Activated CD8-positive, alpha-beta T cell treated with anti-CD3 and anti-CD28 coated beads, Interleukin-2, amount 10 ng/mL, durations not matched to agents 7 days and 5 days (primary cell): ENCODE results near the gene RAPGEF1. TPM values are rescaled to one million over a fixed set of nuclear protein-coding genes. Genes with fewer than 3 reads are reported as not detected.
A peak's percentile ranks its signal among the peaks of the same experiment; 100 is the strongest.

Experiments used
- ATAC-seq: fragments of 150-1000 bp; cut with Tn5 transposase; one replicate; pipeline ENCODE4 v1.10.0; 2021; ENCODE audit warnings: moderate library complexity
- CTCF ChIA-PET: fragments of 350-600 bp; sonication (Branson Sonifier 250); formaldehyde crosslinking; loops from one replicate; lab custom pipeline; 2021; ENCODE audit warnings: antibody characterized with exemption; lab: Charles Lee
- POLR2A ChIA-PET: fragments of 350-600 bp; sonication (Branson Sonifier 250); formaldehyde crosslinking; loops from one replicate; lab custom pipeline; 2021; ENCODE audit warnings: antibody characterized with exemption; lab: Charles Lee
- DNase-seq: peaks from one replicate; pipeline ENCODE4 v3.0.0-alpha.2; 2020
- H3K27ac Mint-ChIP-seq: one replicate; pipeline ENCODE4 v1.8.0; 2021; ENCODE audit warnings: mild to moderate bottlenecking, mixed read lengths
- H3K27me3 Mint-ChIP-seq: one replicate; pipeline ENCODE4 v1.8.0; 2021; ENCODE audit warnings: low read depth, mixed read lengths
- H3K36me3 Mint-ChIP-seq: one replicate; pipeline ENCODE4 v1.8.0; 2021; ENCODE audit warnings: low read depth, mixed read lengths
- H3K4me1 Mint-ChIP-seq: one replicate; pipeline ENCODE4 v1.8.0; 2021; ENCODE audit warnings: low read depth, mixed read lengths
- H3K4me3 Mint-ChIP-seq: one replicate; pipeline ENCODE4 v1.8.0; 2021; ENCODE audit warnings: mild to moderate bottlenecking, mixed read lengths
- H3K9me3 Mint-ChIP-seq: one replicate; pipeline ENCODE4 v1.8.0; 2022; ENCODE audit warnings: mixed read lengths; ENCODE audit not compliant: insufficient read depth
- total RNA-seq, 2 experiments: library from RNA; stranded (reverse); gene quantifications; one replicate each; pipeline ENCODE4 v1.2.3, GENCODE V29; 2021

Gene RAPGEF1
- total RNA-seq, 2 experiments from 2014 or later, result 128 TPM

DNA sequence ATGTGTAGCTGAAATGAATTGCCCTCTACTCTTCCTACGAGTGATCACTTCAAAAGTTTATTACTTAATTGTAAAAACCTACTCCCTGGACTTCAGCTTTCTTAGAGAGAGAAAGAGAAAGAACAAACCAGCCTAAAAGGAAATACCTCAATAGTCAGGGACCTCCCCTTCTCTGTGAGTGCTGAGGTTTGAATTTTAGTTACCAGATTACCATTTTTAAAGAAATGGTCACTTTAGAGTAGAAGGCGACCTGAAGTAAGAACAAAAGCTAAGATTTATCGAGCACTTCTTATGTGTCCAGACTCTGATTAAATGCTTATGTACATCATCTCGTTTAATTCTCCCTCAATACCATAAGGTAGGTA is 11.3 kb downstream of the RAPGEF1 start:
- ATAC-seq, result peak; percentile 31
- POLR2A ChIA-PET, result interaction anchor here (1.0 to 3.6 kb wide), 10 partner anchors 9 to 100 kb away, joined by 4 to 37 read pairs (median 10); partner anchors contain the start of gene RAPGEF1
- no peaks in the 10 kb centered on the region for H3K27me3 Mint-ChIP-seq

GRCh38 chr9:131727795-131728545 is 11.9 kb downstream of the RAPGEF1 start:
- Mint-ChIP-seq H3K9me3 (no peaks in the 10 kb centered on the region), H3K4me1 (peaks cover 93% of the 10 kb centered on the region), H3K27ac (peak overlapping the region; percentile 95), H3K36me3 (peaks cover 38% of the 10 kb centered on the region), H3K4me3 (peak overlapping the region; percentile 61), H3K27me3 (no peaks in the 10 kb centered on the region)
- ATAC-seq (peak; percentile 3), DNase-seq (peak; percentile 42)
- ChIA-PET POLR2A (interaction anchor here (0.5 to 3.6 kb wide), 11 partner anchors 9 to 472 kb away, joined by 3 to 37 read pairs (median 8); partner anchors contain the start of gene RAPGEF1), CTCF (interaction anchor here (0.8 to 4.3 kb wide), 17 partner anchors 8 to 626 kb away, joined by 3 to 38 read pairs (median 4); partner anchors contain the start of gene RAPGEF1)

More for the DNA sequence above, 11.3 kb downstream of the RAPGEF1 start:
- DNase-seq, result no peak
- peak overlapping the region; percentile 95 for H3K27ac Mint-ChIP-seq
- H3K36me3 Mint-ChIP-seq, result peaks cover 34% of the 10 kb centered on the region
- no peaks in the 10 kb centered on the region for H3K9me3 Mint-ChIP-seq
- H3K4me1 Mint-ChIP-seq, result peaks cover 94% of the 10 kb centered on the region
- peak overlapping the region; percentile 61 for H3K4me3 Mint-ChIP-seq
- CTCF ChIA-PET, result interaction anchor here (0.6 to 4.3 kb wide), 10 partner anchors 11 to 626 kb away, joined by 3 to 38 read pairs (median 6); partner anchors contain the start of gene RAPGEF1

GRCh38 chr9:131727184-131727759 is 12.6 kb downstream of the RAPGEF1 start:
- peak overlapping the region; percentile 61 for H3K4me3 Mint-ChIP-seq
- ChIA-PET POLR2A (interaction anchor here (0.5 to 3.6 kb wide), 8 partner anchors 8 to 471 kb away, joined by 3 to 37 read pairs (median 14); partner anchors contain the start of gene RAPGEF1), CTCF (interaction anchor here (0.8 to 4.3 kb wide), 14 partner anchors 8 to 368 kb away, joined by 3 to 38 read pairs (median 4); partner anchors contain the start of gene RAPGEF1)
- no peaks in the 10 kb centered on the region for H3K9me3 Mint-ChIP-seq
- ATAC-seq, result no peak
- H3K27ac Mint-ChIP-seq, result peak overlapping the region; percentile 95
- peaks cover 41% of the 10 kb centered on the region for H3K36me3 Mint-ChIP-seq
- H3K27me3 Mint-ChIP-seq, result no peaks in the 10 kb centered on the region
- DNase-seq, result no peak
- peaks cover 86% of the 10 kb centered on the region for H3K4me1 Mint-ChIP-seq

DNA sequence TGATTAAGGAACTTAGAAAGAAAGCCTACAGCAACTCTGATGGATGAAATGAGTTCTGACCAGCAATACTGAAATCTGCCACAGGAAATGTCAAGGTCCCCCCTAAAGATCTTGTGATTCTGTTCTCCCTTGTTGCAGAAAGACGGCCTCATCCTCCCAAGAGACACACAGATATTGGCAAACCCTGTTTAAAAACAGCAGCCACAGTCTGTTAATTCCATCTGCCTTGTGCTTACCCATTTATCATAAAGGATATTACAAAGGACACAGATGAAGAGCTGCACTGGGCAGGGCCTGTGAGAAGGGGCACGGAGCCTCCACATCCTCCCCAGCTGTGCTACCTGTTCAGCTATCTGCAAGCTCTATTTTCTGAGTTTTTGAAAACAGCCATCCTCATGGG is 15.2 kb downstream of the RAPGEF1 start:
- ChIA-PET CTCF (interaction anchor here (0.7 to 1.4 kb wide), 6 partner anchors 15 to 139 kb away, joined by 3 to 7 read pairs (median 3); partner anchors contain the start of gene RAPGEF1), POLR2A (interaction anchor here (1.2 kb wide), 1 partner anchor 9 kb away, joined by 4 read pairs; no protein-coding TSS in a partner anchor)
- DNase-seq, result no peak
- no peaks in the 10 kb centered on the region for H3K9me3 Mint-ChIP-seq
- peaks cover 53% of the 10 kb centered on the region for H3K36me3 Mint-ChIP-seq
- ATAC-seq, result no peak
- H3K27ac Mint-ChIP-seq, result peak overlapping the region; percentile 58
- H3K4me1 Mint-ChIP-seq, result peaks cover 84% of the 10 kb centered on the region
- no peaks in the 10 kb centered on the region for H3K27me3 Mint-ChIP-seq
- H3K4me3 Mint-ChIP-seq, result no peak overlapping the region

DNA sequence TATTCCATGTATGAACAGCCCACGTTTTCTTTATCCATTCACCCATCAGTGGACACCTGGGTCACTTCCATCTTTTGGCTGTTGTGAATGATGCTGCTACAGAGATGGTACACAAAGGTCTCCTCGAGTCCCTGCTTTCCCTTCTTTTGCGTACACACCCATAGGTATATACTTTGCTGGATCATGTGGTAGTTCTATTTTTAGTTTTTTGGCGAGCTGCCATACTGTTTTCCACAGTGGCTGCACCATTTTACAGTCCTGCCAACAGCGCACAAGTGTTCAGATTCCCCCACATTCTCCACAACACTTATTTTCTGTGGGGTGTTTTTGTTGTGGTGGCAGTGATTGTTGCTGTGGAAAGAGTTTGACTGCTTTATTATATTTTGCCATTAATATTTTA is 16.2 kb downstream of the RAPGEF1 start:
- POLR2A ChIA-PET, result interaction anchor here (1.2 kb wide), 1 partner anchor 10 kb away, joined by 4 read pairs; no protein-coding TSS in a partner anchor
- DNase-seq, result no peak
- Mint-ChIP-seq H3K36me3 (peaks cover 50% of the 10 kb centered on the region), H3K27me3 (no peaks in the 10 kb centered on the region), H3K9me3 (no peaks in the 10 kb centered on the region), H3K4me3 (no peak overlapping the region), H3K27ac (no peak overlapping the region), H3K4me1 (peaks cover 83% of the 10 kb centered on the region)
- CTCF ChIA-PET, result no interaction called here
- no peak for ATAC-seq

- ChIA-PET CTCF (interaction anchor here (0.6 to 1.6 kb wide), 4 partner anchors 9 to 45 kb away, joined by 3 to 7 read pairs (median 4); partner anchors contain the start of gene RAPGEF1), POLR2A (interaction anchor here (0.6 to 1.6 kb wide), 2 partner anchors 8 to 43 kb away, joined by 3 read pairs; no protein-coding TSS in a partner anchor)
- Mint-ChIP-seq H3K4me3 (no peak overlapping the region), H3K27ac (no peak overlapping the region), H3K9me3 (no peaks in the 10 kb centered on the region), H3K27me3 (no peaks in the 10 kb centered on the region), H3K36me3 (peaks cover 50% of the 10 kb centered on the region), H3K4me1 (peaks cover 76% of the 10 kb centered on the region)
- DNase-seq (no peak), ATAC-seq (no peak)
Observed at GRCh38 chr9:131722255-131722654, 17.6 kb downstream of the RAPGEF1 start.

DNA sequence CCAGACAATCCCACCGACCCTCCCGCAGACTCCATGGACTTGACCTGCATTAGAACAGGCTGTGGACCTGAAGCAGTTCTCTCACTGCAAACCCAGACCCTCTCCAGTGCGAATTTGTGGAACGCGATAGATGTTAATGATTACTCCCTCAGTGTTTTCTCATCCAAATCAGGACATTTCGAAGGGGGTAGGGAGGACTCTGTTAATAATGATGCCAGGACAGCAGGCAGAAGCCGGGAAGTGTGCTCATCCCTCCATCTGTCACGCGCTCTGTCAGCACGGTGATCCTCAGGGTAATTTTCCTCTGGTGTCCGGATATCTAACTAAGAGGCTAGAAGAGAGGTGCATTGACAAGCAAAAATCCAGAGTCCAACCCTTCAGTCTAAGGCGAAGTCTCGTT is 18.8 kb downstream of the RAPGEF1 start:
- Mint-ChIP-seq H3K27me3 (no peaks in the 10 kb centered on the region), H3K36me3 (peaks cover 42% of the 10 kb centered on the region), H3K4me1 (peaks cover 64% of the 10 kb centered on the region), H3K4me3 (no peak overlapping the region), H3K27ac (no peak overlapping the region), H3K9me3 (no peaks in the 10 kb centered on the region)
- ChIA-PET CTCF (interaction anchor here (1.6 kb wide), 1 partner anchor 44 kb away, joined by 7 read pairs; no protein-coding TSS in a partner anchor), POLR2A (interaction anchor here (3.2 kb wide), 1 partner anchor 11 kb away, joined by 15 read pairs; no protein-coding TSS in a partner anchor)
- ATAC-seq, result no peak
- DNase-seq, result no peak

DNA sequence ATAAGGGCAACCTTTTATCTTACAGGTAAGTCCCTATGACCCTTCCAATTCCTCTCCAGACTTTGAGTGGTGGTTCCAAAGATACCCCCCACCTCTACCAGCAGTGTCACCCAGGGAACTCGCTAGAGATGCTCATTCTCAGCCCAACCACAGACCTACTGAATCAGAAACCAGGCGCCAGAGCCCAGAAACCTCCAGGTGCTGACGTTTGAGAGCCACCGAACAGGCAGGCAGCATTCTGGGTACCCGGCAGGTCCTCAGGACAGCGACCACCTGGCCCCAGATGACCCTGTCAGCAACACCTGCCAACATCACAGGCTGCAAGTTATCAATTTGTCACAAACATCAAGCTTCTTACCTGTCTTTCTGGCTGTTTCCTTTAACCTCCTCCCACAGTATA is 19.5 kb downstream of the RAPGEF1 start:
- Mint-ChIP-seq H3K4me1 (peaks cover 62% of the 10 kb centered on the region), H3K36me3 (peaks cover 42% of the 10 kb centered on the region), H3K9me3 (no peaks in the 10 kb centered on the region), H3K27me3 (no peaks in the 10 kb centered on the region), H3K4me3 (no peak overlapping the region), H3K27ac (peak overlapping the region; percentile 54)
- ChIA-PET POLR2A (interaction anchor here (1.6 to 3.2 kb wide), 2 partner anchors 10 to 12 kb away, joined by 10 to 15 read pairs; no protein-coding TSS in a partner anchor), CTCF (no interaction called here)
- no peak for DNase-seq
- peak; percentile 62 for ATAC-seq

DNA sequence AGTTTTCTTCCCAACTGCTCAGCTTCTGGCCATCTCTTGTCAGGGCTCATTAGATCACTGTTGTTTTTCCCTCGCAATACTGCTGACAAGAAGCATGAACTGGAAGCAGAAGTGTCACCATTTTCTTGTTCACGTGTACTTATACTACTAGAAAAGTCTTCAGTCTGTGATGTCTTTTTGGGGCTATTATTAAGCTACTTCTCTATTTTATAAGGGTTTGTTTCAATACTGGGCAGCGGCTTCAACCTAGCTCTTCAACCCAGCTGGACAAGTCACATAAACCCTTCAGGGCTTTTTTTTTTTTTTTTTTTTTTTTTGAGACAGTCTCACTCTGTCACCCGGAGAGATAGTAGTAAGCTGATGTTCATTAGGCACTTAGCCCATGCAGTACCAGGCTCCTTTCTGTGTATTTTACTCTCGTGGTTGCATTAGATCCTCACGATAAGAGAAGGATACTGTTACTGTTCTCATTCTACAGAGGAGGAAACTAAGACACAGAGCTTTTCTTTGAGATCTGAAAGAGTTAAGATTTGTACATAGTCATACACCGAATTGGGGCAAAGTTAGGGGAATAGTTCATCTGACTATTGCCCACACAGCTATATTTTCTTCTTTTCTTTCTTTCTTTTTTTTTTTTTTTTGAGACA is 20.5 kb downstream of the RAPGEF1 start:
- Mint-ChIP-seq H3K9me3 (no peaks in the 10 kb centered on the region), H3K4me1 (peaks cover 55% of the 10 kb centered on the region), H3K4me3 (no peak overlapping the region), H3K27me3 (no peaks in the 10 kb centered on the region), H3K27ac (no peak overlapping the region), H3K36me3 (peaks cover 39% of the 10 kb centered on the region)
- ATAC-seq, result no peak
- DNase-seq, result no peak
- ChIA-PET POLR2A (interaction anchor here (0.6 to 3.2 kb wide), 4 partner anchors 9 to 69 kb away, joined by 3 to 15 read pairs (median 9); no protein-coding TSS in a partner anchor), CTCF (interaction anchor here (1.0 to 1.6 kb wide), 5 partner anchors 10 to 42 kb away, joined by 3 to 8 read pairs (median 3); partner anchors contain the start of gene RAPGEF1)

GRCh38 chr9:131717719-131718460 is 22.0 kb downstream of the RAPGEF1 start:
- peaks cover 44% of the 10 kb centered on the region for H3K36me3 Mint-ChIP-seq
- DNase-seq, result no peak
- POLR2A ChIA-PET, result interaction anchor here (1.1 to 1.8 kb wide), 2 partner anchors 10 to 14 kb away, joined by 3 to 8 read pairs; no protein-coding TSS in a partner anchor

More at GRCh38 chr9:131717719-131718460, 22.0 kb downstream of the RAPGEF1 start:
- peaks cover 46% of the 10 kb centered on the region for H3K4me1 Mint-ChIP-seq
- H3K27ac Mint-ChIP-seq, result peak overlapping the region; percentile 26
- H3K27me3 Mint-ChIP-seq, result no peaks in the 10 kb centered on the region
- CTCF ChIA-PET, result no interaction called here
- ATAC-seq, result no peak
- no peaks in the 10 kb centered on the region for H3K9me3 Mint-ChIP-seq
- H3K4me3 Mint-ChIP-seq, result no peak overlapping the region
